ENCODE data around the gene EFHD1. TPM values are rescaled to one million over a fixed set of nuclear protein-coding genes. Genes with fewer than 3 reads are reported as not detected.

The EFHD1 gene
- total and polyA plus RNA-seq, 10 donors: 13.6 to 96.2 (median 46.4) TPM

GRCh38 chr2:232643147-232643425 is 9.7 kb downstream of the EFHD1 start:
- no peak for DNase-seq
- H3K4me1 ChIP-seq: peaks cover 0 to 78% (median 21%) of the 10 kb centered on the region in 6 donors
- intact Hi-C loops (cut with DNase I; ENCODE audit: low total_unique reads): no loop called here
- H3K36me3 ChIP-seq: peaks cover 0 to 6% (median 0%) of the 10 kb centered on the region in 6 donors
- H3K27ac ChIP-seq: peak overlapping the region in 4 of 8 donors; percentile 41 to 66 (median 53)
- WGBS, 5 donors: 58 to 75% (median 61%) methylated on average over 3 of the region's 3 CpGs
- H3K27me3 ChIP-seq (replicated peaks in 1 of 7): no peaks in the 10 kb centered on the region
- no peak overlapping the region for H3K4me3 ChIP-seq
- TF ChIP-seq POLR2A (IDR thresholded peaks at IDR 0.05): no peak
- TF ChIP-seq POLR2AphosphoS5 (IDR thresholded peaks at IDR 0.05): no peak
- TF ChIP-seq CTCF (IDR thresholded peaks at IDR 0.05 in 8 of 11, conservative IDR thresholded peaks at IDR 0.05 in 3 of 11): no peak
- H3K9me3 ChIP-seq: no peaks in the 10 kb centered on the region

DNA sequence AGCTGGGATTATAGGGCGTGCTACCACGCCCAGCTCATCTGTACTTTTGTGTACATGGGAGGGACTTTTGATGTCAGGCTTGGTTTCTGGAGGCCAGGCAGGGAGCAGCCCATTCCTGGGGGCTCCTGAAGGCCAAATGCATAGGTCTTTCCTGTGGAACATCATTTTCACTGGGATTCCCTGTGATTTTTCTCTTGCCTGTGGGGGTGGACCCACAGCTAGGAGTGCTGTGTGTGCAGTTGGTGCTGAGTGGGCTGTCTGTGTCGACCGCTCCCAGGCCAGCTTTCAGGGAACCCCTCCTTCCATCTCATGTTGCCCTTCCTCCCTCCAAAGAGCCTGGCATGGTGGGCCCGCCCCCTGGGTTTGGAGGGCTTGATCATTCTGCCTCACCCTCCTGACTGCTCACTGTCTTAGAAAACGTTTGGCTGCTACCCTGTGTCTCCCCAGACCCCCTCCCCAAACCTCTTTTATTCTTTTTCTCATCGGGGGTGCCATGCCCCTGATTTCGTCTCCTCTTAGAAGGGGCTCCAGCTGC is 10.5 kb downstream of the EFHD1 start:
- intact Hi-C loops (cut with DNase I; ENCODE audit: low total_unique reads): no loop called here
- no peak for TF ChIP-seq CTCF (IDR thresholded peaks at IDR 0.05 in 8 of 11, conservative IDR thresholded peaks at IDR 0.05 in 3 of 11)
- no peak for TF ChIP-seq POLR2A (IDR thresholded peaks at IDR 0.05)
- Histone ChIP-seq H3K27ac (peak overlapping the region in 1 of 8 donors; percentile 47), H3K4me3 (no peak overlapping the region), H3K36me3 (peaks cover 0 to 6% (median 0%) of the 10 kb centered on the region in 6 donors), H3K27me3 (replicated peaks in 1 of 7) (no peaks in the 10 kb centered on the region), H3K9me3 (no peaks in the 10 kb centered on the region), H3K4me1 (peaks cover 0 to 78% (median 19%) of the 10 kb centered on the region in 6 donors)
- 76 to 90% (median 85%) methylated on average over 8 of the region's 8 CpGs for WGBS, 5 donors
- no peak for DNase-seq

DNA sequence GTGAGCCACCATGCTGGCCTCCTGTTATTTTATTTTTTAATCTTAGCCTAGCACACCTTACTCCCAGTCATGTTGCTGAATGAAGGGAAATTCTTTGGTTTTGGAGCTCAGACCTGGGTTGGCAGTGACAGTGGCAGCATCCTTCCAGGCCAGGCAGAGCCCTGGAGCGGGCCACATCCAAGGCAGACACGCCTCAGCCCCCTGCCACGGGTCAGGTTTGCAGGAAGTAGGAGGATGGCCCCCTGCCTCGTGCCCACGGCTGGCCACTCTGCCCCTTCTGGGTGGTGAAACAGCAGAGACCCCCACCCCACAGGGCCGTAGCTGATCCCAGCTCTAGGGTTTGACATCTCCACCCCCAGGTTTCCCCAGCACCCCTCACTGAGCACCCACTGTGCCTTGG is 11.7 kb downstream of the EFHD1 start:
- H3K27me3 ChIP-seq (replicated peaks in 1 of 7): no peaks in the 10 kb centered on the region
- no peak overlapping the region for H3K4me3 ChIP-seq
- no peaks in the 10 kb centered on the region for H3K9me3 ChIP-seq
- no peak for DNase-seq
- whole genome bisulfite sequencing, 5 donors: 75 to 85% (median 77%) methylated on average over 5 to 6 of the region's 6 CpGs
- H3K27ac ChIP-seq: peak overlapping the region in 5 of 8 donors; percentile 0 to 73 (median 52)
- TF ChIP-seq POLR2A (IDR thresholded peaks at IDR 0.05) (no peak), POLR2AphosphoS5 (IDR thresholded peaks at IDR 0.05) (no peak), CTCF (IDR thresholded peaks at IDR 0.05 in 8 of 11, conservative IDR thresholded peaks at IDR 0.05 in 3 of 11) (no peak)
- peaks cover 0 to 6% (median 0%) of the 10 kb centered on the region in 6 donors for H3K36me3 ChIP-seq
- H3K4me1 ChIP-seq: peaks cover 0 to 79% (median 19%) of the 10 kb centered on the region in 6 donors
- intact Hi-C loops (cut with DNase I; ENCODE audit: low total_unique reads): no loop called here

GRCh38 chr2:232646726-232647125 is 13.3 kb downstream of the EFHD1 start:
- intact Hi-C loops (cut with DNase I; ENCODE audit: low total_unique reads): no loop called here
- Histone ChIP-seq H3K4me1 (peaks cover 0 to 62% (median 19%) of the 10 kb centered on the region in 6 donors), H3K36me3 (no peaks in the 10 kb centered on the region), H3K4me3 (no peak overlapping the region), H3K27ac (peak overlapping the region in 7 of 8 donors; percentile 4 to 73 (median 67)), H3K27me3 (replicated peaks in 1 of 7) (no peaks in the 10 kb centered on the region), H3K9me3 (no peaks in the 10 kb centered on the region)
- WGBS, 5 donors: 64 to 80% (median 70%) methylated on average over 6 of the region's 6 CpGs
- DNase-seq: peak; percentile 86
- TF ChIP-seq POLR2AphosphoS5 (IDR thresholded peaks at IDR 0.05) (peak; percentile 40 to 59 (median 55)), POLR2A (IDR thresholded peaks at IDR 0.05) (no peak), CTCF (IDR thresholded peaks at IDR 0.05 in 8 of 11, conservative IDR thresholded peaks at IDR 0.05 in 3 of 11) (no peak)
